Measurements from ENCODE around the gene PSMB10. TPM values are rescaled to one million over a fixed set of nuclear protein-coding genes. Genes with fewer than 3 reads are reported as not detected.
"Not testable (repeated sequence)": the region's sequence is repeated elsewhere in the genome, so short reads cannot be mapped to it uniquely, and the experiment has no call there.

PSMB10 gene
- total RNA-seq, 1 donor from 2014 or later, result 17.2 TPM

GRCh38 chr16:67942510-67943255 is 6.0 kb upstream of the PSMB10 start:
- DNase-seq (ENCODE audit: low spot score in 2 of 2, unreplicated experiment in 2 of 2), result no peak
- Mint-ChIP-seq H3K4me3 (no peak overlapping the region), H3K36me3 (peaks cover 6% of the 10 kb centered on the region), H3K27me3 (ENCODE audit: low read depth) (no peaks in the 10 kb centered on the region), H3K4me1 (no peaks in the 10 kb centered on the region), H3K9me3 (no peaks in the 10 kb centered on the region), H3K27ac (no peak overlapping the region)
- TF ChIP-seq CTCF (IDR thresholded peaks at IDR 0.05; ENCODE audit: unreplicated experiment), result no peak

GRCh38 chr16:67942200-67942509 is 5.5 kb upstream of the PSMB10 start:
- H3K9me3 Mint-ChIP-seq, result no peaks in the 10 kb centered on the region
- H3K4me1 Mint-ChIP-seq, result peaks cover 4% of the 10 kb centered on the region
- no peak overlapping the region for H3K27ac Mint-ChIP-seq
- peaks cover 6% of the 10 kb centered on the region for H3K36me3 Mint-ChIP-seq
- no peak for TF ChIP-seq CTCF (IDR thresholded peaks at IDR 0.05; ENCODE audit: unreplicated experiment)
- no peak overlapping the region for H3K4me3 Mint-ChIP-seq
- H3K27me3 Mint-ChIP-seq (ENCODE audit: low read depth), result no peaks in the 10 kb centered on the region
- no peak for DNase-seq (ENCODE audit: low spot score in 2 of 2, unreplicated experiment in 2 of 2)

GRCh38 chr16:67941469-67942199 is 5.0 kb upstream of the PSMB10 start:
- H3K9me3 Mint-ChIP-seq, result no peaks in the 10 kb centered on the region
- TF ChIP-seq CTCF (IDR thresholded peaks at IDR 0.05; ENCODE audit: unreplicated experiment), result no peak
- H3K36me3 Mint-ChIP-seq, result peaks cover 6% of the 10 kb centered on the region
- DNase-seq (ENCODE audit: low spot score in 2 of 2, unreplicated experiment in 2 of 2), result no peak
- peak overlapping the region; percentile 12 for H3K27ac Mint-ChIP-seq
- H3K4me3 Mint-ChIP-seq, result no peak overlapping the region
- peaks cover 8% of the 10 kb centered on the region for H3K4me1 Mint-ChIP-seq
- no peaks in the 10 kb centered on the region for H3K27me3 Mint-ChIP-seq (ENCODE audit: low read depth)

DNA sequence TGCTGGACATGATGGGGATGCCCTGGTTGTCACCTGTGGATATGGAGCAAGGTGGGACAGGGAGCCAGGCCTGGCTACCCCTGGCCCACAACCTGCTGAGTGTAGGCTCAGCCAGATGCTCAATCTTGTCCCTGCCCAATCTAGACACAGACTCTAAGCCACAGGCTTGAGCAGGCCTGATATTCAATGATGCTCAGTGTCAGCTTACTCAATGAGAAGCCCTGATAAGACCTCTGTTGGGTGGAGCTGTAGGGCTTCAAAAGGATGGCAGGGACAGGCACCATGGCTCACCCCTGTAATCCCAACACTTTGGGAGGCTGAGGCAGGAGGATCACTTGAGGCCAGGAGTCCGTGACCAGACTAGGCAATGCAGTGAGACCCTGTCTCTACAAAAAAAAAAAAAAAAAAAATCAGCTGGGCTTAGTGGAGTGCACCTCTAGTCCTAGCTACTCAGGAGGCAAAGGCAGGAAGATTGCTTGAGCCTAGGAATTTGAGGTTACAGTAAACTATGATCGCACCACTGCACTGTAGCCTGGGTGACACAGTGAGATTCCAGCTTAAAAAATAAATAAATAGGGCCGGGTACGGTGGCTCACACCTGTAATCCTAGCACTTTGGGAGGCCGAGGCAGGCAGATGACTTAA is 3.9 kb upstream of the PSMB10 start:
- Mint-ChIP-seq H3K9me3 (no peaks in the 10 kb centered on the region), H3K4me1 (peaks cover 10% of the 10 kb centered on the region), H3K27me3 (ENCODE audit: low read depth) (no peaks in the 10 kb centered on the region), H3K36me3 (peaks cover 2% of the 10 kb centered on the region), H3K4me3 (no peak overlapping the region), H3K27ac (no peak overlapping the region)
- no peak for TF ChIP-seq CTCF (IDR thresholded peaks at IDR 0.05; ENCODE audit: unreplicated experiment)
- DNase-seq (ENCODE audit: low spot score in 2 of 2, unreplicated experiment in 2 of 2), result no peak

DNA sequence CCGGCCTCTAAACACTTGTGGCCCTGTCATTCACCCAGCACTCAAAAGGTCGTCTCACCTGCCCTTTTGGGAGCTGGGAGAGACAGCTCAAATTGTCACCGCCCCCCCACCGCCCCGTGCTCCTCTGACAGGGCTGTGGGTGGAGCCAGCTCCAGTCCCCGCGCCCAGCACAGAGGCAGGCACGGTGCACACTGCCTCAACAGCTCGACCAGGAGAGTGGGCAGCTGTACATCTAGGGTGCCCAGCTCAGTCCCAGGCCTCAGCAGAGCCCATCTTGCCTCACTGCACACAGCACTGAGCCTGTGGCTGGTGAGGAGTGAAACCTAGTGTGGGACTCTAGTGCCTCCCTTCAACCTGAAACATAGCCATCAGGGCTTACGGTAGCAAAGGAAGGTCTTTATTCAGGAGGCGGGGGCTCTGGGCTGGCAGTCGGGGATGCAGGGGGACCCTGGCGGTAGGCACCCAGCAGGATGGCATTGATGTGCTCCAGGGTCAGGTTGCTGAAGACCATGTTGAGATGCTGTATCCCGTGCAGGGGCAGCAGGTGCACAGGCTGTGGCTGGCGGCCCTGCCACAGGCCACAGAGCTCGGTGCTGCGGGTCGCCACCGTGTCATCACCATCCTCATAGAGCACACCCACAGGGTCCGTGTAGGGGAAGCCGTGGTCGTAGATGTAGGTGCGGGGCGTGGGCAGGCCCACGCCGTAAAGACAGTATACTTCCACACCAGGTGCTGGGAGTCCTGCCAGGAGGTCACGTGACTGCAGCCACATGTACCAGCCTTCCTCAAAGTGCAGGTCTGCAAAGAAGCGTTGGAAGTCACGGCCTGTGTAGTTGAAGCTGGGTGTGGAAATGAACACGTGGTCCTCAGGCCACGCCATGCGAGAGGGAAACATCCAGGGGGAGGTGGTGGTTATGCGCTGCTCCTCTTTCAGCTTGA is 3.1 kb upstream of the PSMB10 start:
- Mint-ChIP-seq H3K4me1 (peaks cover 18% of the 10 kb centered on the region), H3K27me3 (ENCODE audit: low read depth) (no peaks in the 10 kb centered on the region), H3K9me3 (no peaks in the 10 kb centered on the region), H3K4me3 (no peak overlapping the region), H3K36me3 (peaks cover 2% of the 10 kb centered on the region), H3K27ac (no peak overlapping the region)
- TF ChIP-seq CTCF (IDR thresholded peaks at IDR 0.05; ENCODE audit: unreplicated experiment), result no peak
- DNase-seq (ENCODE audit: low spot score in 2 of 2, unreplicated experiment in 2 of 2), result no peak

DNA sequence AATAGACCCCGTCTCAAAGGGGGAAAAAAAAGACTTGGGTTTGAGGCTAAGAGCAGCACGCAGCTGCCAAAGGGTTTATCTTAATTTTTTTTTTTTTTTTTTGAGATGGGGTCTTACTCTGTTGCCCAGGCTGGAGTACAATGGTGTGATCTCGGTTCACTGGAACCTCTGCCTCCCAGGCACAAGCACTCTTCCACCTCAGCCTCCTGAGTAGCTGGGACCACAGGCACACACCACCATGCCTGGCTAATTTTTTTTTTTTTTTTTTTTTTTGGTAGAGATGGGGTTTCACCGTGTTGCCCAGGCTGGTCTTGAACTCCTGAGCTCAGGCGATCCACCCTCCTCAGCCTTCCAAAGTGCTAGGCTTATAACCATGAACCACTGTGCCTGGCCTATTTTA is 1.1 kb upstream of the PSMB10 start:
- peaks cover 20% of the 10 kb centered on the region for H3K4me1 Mint-ChIP-seq
- H3K36me3 Mint-ChIP-seq; H3K9me3 Mint-ChIP-seq; H3K27ac Mint-ChIP-seq; H3K27me3 Mint-ChIP-seq (ENCODE audit: low read depth); H3K4me3 Mint-ChIP-seq; DNase-seq (ENCODE audit: low spot score in 2 of 2, unreplicated experiment in 2 of 2): not testable (repeated sequence)

All from mesothelial cell of epicardium (in vitro differentiated cells).